ENCODE results near the gene NR6A1.

Gene NR6A1

GRCh38 chr9:124511891-124512805, 259.0 kb downstream of the NR6A1 start:
- no peak for DNase-seq

GRCh38 chr9:124511426-124511840, 259.7 kb downstream of the NR6A1 start:
- DNase-seq, result no peak

- no peak for DNase-seq
These were observed 260.3 kb downstream of the NR6A1 start for GRCh38 chr9:124510650-124511425.

GRCh38 chr9:124507880-124508423, 263.2 kb downstream of the NR6A1 start:
- no peak for DNase-seq

GRCh38 chr9:124506931-124507879, 263.9 kb downstream of the NR6A1 start, which contains the start of gene NR5A1:
Gene NR5A1, minus strand, starts transcription at chr9:124507399. Its CDS starts 4,004 bp downstream, at chr9:124503395.
- DNase-seq, result no peak

- no peak for DNase-seq
These were observed 264.7 kb downstream of the NR6A1 start for GRCh38 chr9:124506433-124506832.

- no peak for DNase-seq
These were observed 265.2 kb downstream of the NR6A1 start for GRCh38 chr9:124505901-124506346.

- DNase-seq, result no peak
These were observed 265.9 kb downstream of the NR6A1 start for GRCh38 chr9:124505006-124505900.

GRCh38 chr9:124504530-124505005, 266.5 kb downstream of the NR6A1 start:
- no peak for DNase-seq

- no peak for DNase-seq
These were observed 267.2 kb downstream of the NR6A1 start for GRCh38 chr9:124503713-124504529.

- no peak for DNase-seq
These were observed 268.1 kb downstream of the NR6A1 start for GRCh38 chr9:124502711-124503702.

GRCh38 chr9:124501771-124502320, 269.3 kb downstream of the NR6A1 start:
- no peak for DNase-seq

GRCh38 chr9:124500796-124501611, 270.1 kb downstream of the NR6A1 start:
- no peak for DNase-seq

GRCh38 chr9:124500028-124500795, 270.9 kb downstream of the NR6A1 start:
- no peak for DNase-seq

GRCh38 chr9:124499216-124499615, 271.9 kb downstream of the NR6A1 start:
- DNase-seq, result no peak

- DNase-seq, result no peak
These were observed 272.5 kb downstream of the NR6A1 start for GRCh38 chr9:124498499-124499146.
